Measurements from ENCODE around the gene GABARAP.
A peak's percentile ranks its signal among the peaks of the same experiment; 100 is the strongest.

DNA sequence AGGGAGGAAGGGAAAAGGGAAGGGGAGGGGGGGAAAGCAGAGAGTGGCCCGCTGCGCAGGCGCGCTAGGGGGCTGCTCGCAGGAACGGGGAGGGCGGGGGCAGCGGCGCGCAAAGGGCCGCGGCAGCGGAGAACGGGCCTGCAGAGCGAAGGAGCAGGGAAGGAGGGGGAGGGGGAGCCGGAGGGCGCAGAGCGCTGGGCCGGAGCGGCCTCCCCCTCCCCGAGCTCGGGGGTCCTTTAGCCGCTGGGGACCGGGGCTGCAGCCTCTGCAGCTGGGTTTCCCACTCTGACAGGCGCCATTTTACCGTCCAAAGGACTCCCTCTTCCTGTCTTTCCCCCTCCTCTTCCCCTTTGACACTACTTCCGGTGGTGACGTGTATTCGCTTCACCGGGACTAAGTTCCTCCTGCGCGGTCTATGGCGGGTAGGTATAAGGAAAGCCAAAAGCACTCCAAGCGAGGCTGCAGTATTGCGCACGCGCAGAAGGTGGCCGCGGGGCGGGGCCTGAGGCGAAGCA is 9.5 kb upstream of the GABARAP start, which contains the start of gene CTDNEP1:
- TF ChIP-seq, protein P1, sequence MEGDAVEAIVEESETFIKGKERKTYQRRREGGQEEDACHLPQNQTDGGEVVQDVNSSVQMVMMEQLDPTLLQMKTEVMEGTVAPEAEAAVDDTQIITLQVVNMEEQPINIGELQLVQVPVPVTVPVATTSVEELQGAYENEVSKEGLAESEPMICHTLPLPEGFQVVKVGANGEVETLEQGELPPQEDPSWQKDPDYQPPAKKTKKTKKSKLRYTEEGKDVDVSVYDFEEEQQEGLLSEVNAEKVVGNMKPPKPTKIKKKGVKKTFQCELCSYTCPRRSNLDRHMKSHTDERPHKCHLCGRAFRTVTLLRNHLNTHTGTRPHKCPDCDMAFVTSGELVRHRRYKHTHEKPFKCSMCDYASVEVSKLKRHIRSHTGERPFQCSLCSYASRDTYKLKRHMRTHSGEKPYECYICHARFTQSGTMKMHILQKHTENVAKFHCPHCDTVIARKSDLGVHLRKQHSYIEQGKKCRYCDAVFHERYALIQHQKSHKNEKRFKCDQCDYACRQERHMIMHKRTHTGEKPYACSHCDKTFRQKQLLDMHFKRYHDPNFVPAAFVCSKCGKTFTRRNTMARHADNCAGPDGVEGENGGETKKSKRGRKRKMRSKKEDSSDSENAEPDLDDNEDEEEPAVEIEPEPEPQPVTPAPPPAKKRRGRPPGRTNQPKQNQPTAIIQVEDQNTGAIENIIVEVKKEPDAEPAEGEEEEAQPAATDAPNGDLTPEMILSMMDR (IDR thresholded peaks at IDR 0.05), result no peak
- TF ChIP-seq POLR2A (IDR thresholded peaks at IDR 0.05) (peak; percentile 58 to 66), EP300 (IDR thresholded peaks at IDR 0.05) (peak in 1 of 2 donors; percentile 99)
